ENCODE measurements around the gene DDR1.

DNA sequence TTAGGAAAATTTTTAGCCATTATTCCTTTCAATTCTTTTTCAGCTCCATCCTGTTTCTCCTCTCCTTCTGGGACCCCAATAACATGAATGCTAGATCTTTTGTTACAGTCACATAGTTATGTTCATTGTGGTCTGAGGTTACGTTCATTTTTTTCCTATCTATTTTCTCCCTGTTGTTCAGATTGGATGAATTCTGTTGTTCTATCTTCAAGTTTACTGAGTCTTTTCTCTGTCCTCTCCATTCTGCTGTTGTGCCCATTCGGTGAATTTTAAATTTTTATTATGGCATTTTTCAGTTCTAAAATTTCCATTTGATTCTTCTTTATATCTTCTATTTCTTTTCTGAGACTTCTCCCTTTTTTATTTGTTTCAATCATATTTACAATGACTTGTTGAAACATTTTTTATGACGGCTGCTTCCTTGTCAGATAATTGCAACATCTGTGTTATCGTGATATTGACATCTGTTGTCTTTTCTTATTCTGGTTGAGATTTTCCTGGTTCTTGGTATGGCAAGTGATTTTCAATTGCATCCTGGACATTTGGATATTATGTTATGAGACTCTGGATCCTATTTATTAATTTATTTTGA lies 12.6 kb upstream of the DDR1 start:
- TF ChIP-seq, protein P1, sequence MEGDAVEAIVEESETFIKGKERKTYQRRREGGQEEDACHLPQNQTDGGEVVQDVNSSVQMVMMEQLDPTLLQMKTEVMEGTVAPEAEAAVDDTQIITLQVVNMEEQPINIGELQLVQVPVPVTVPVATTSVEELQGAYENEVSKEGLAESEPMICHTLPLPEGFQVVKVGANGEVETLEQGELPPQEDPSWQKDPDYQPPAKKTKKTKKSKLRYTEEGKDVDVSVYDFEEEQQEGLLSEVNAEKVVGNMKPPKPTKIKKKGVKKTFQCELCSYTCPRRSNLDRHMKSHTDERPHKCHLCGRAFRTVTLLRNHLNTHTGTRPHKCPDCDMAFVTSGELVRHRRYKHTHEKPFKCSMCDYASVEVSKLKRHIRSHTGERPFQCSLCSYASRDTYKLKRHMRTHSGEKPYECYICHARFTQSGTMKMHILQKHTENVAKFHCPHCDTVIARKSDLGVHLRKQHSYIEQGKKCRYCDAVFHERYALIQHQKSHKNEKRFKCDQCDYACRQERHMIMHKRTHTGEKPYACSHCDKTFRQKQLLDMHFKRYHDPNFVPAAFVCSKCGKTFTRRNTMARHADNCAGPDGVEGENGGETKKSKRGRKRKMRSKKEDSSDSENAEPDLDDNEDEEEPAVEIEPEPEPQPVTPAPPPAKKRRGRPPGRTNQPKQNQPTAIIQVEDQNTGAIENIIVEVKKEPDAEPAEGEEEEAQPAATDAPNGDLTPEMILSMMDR (IDR thresholded peaks at IDR 0.05; ENCODE audit: poor library complexity, severe bottlenecking) = no peak
- TF ChIP-seq SMC3 (conservative IDR thresholded peaks at IDR 0.05; ENCODE audit: poor library complexity) = no peak
- no peak for TF ChIP-seq EZH2 (IDR thresholded peaks at IDR 0.05; ENCODE audit: borderline replicate concordance, insufficient read depth, low read length, poor library complexity, severe bottlenecking)
- no peak for TF ChIP-seq EP300 (conservative IDR thresholded peaks at IDR 0.05; ENCODE audit: poor library complexity, severe bottlenecking)
- no peak for TF ChIP-seq POLR2AphosphoS5 (IDR thresholded peaks at IDR 0.05)
- TF ChIP-seq, protein P2, sequence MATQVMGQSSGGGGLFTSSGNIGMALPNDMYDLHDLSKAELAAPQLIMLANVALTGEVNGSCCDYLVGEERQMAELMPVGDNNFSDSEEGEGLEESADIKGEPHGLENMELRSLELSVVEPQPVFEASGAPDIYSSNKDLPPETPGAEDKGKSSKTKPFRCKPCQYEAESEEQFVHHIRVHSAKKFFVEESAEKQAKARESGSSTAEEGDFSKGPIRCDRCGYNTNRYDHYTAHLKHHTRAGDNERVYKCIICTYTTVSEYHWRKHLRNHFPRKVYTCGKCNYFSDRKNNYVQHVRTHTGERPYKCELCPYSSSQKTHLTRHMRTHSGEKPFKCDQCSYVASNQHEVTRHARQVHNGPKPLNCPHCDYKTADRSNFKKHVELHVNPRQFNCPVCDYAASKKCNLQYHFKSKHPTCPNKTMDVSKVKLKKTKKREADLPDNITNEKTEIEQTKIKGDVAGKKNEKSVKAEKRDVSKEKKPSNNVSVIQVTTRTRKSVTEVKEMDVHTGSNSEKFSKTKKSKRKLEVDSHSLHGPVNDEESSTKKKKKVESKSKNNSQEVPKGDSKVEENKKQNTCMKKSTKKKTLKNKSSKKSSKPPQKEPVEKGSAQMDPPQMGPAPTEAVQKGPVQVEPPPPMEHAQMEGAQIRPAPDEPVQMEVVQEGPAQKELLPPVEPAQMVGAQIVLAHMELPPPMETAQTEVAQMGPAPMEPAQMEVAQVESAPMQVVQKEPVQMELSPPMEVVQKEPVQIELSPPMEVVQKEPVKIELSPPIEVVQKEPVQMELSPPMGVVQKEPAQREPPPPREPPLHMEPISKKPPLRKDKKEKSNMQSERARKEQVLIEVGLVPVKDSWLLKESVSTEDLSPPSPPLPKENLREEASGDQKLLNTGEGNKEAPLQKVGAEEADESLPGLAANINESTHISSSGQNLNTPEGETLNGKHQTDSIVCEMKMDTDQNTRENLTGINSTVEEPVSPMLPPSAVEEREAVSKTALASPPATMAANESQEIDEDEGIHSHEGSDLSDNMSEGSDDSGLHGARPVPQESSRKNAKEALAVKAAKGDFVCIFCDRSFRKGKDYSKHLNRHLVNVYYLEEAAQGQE (IDR thresholded peaks at IDR 0.05; ENCODE audit: borderline replicate concordance) = no peak
